BE2C (cell line): Measurements from ENCODE around the gene NFX1.

Experiments used
- DNase-seq: peaks from one replicate; pipeline ENCODE4 v3.0.0-alpha.2; 2020
- H3K27me3 ChIP-seq: fragments of 250-450 bp; sonication (Bioruptor Pico); 2 replicates; pipeline ENCODE4 v1.5.1; 2020; ENCODE audit warnings: mild to moderate bottlenecking
- H3K36me3 ChIP-seq: fragments of 250-450 bp; sonication (Bioruptor Pico); 2 replicates; pipeline ENCODE4 v1.5.1; 2020; ENCODE audit warnings: mild to moderate bottlenecking
- H3K4me1 ChIP-seq: fragments of 250-450 bp; sonication (Bioruptor Pico); 2 replicates; pipeline ENCODE4 v1.5.1; 2020
- H3K4me3 ChIP-seq: 2 replicates; pipeline ENCODE4 v1.5.1; 2011; ENCODE audit warnings: low read depth, low read length
- H3K9me3 ChIP-seq: fragments of 250-450 bp; sonication (Bioruptor Pico); 2 replicates; pipeline ENCODE4 v1.5.1; 2020
- CTCF ChIP-seq: IDR thresholded peaks from 2 replicates; pipeline ENCODE4 v1.5.1; 2012; ENCODE audit warnings: mild to moderate bottlenecking, low read depth, low read length

Gene NFX1

GRCh38 chr9:33318225-33318624 lies 27.9 kb downstream of the NFX1 start:
- TF ChIP-seq CTCF, result no peak
- no peaks in the 10 kb centered on the region for H3K9me3 ChIP-seq
- no peaks in the 10 kb centered on the region for H3K4me1 ChIP-seq
- peaks cover 80% of the 10 kb centered on the region for H3K36me3 ChIP-seq
- DNase-seq, result no peak
- no peaks in the 10 kb centered on the region for H3K27me3 ChIP-seq
- H3K4me3 ChIP-seq, result no peak overlapping the region

GRCh38 chr9:33318781-33319180 lies 28.5 kb downstream of the NFX1 start:
- DNase-seq, result no peak
- Histone ChIP-seq H3K36me3 (peaks cover 79% of the 10 kb centered on the region), H3K4me3 (no peak overlapping the region), H3K4me1 (no peaks in the 10 kb centered on the region), H3K27me3 (no peaks in the 10 kb centered on the region), H3K9me3 (no peaks in the 10 kb centered on the region)
- no peak for TF ChIP-seq CTCF

- H3K36me3 ChIP-seq, result peaks cover 80% of the 10 kb centered on the region
- DNase-seq, result no peak
Measured at GRCh38 chr9:33320230-33320567, 29.9 kb downstream of the NFX1 start.

GRCh38 chr9:33320568-33321261 lies 30.4 kb downstream of the NFX1 start:
- no peak for DNase-seq
- H3K36me3 ChIP-seq, result peaks cover 82% of the 10 kb centered on the region
- no peak overlapping the region for H3K4me3 ChIP-seq
- no peaks in the 10 kb centered on the region for H3K9me3 ChIP-seq
- TF ChIP-seq CTCF, result no peak
- no peaks in the 10 kb centered on the region for H3K4me1 ChIP-seq
- no peaks in the 10 kb centered on the region for H3K27me3 ChIP-seq

More at GRCh38 chr9:33320230-33320567, 29.9 kb downstream of the NFX1 start:
- no peaks in the 10 kb centered on the region for H3K4me1 ChIP-seq
- no peak overlapping the region for H3K4me3 ChIP-seq
- H3K9me3 ChIP-seq, result no peaks in the 10 kb centered on the region
- H3K27me3 ChIP-seq, result no peaks in the 10 kb centered on the region
- TF ChIP-seq CTCF, result no peak

- no peak for TF ChIP-seq CTCF
- DNase-seq, result no peak
- peaks cover 64% of the 10 kb centered on the region for H3K36me3 ChIP-seq
Measured at GRCh38 chr9:33329117-33329563, 38.8 kb downstream of the NFX1 start.

GRCh38 chr9:33329979-33330378 lies 39.7 kb downstream of the NFX1 start:
- H3K36me3 ChIP-seq, result peaks cover 66% of the 10 kb centered on the region
- TF ChIP-seq CTCF, result no peak
- no peaks in the 10 kb centered on the region for H3K9me3 ChIP-seq
- H3K4me3 ChIP-seq, result no peak overlapping the region
- DNase-seq, result no peak
- H3K27me3 ChIP-seq, result no peaks in the 10 kb centered on the region
- no peaks in the 10 kb centered on the region for H3K4me1 ChIP-seq

More at GRCh38 chr9:33329117-33329563, 38.8 kb downstream of the NFX1 start:
- no peak overlapping the region for H3K4me3 ChIP-seq
- H3K27me3 ChIP-seq, result no peaks in the 10 kb centered on the region
- H3K9me3 ChIP-seq, result no peaks in the 10 kb centered on the region
- no peaks in the 10 kb centered on the region for H3K4me1 ChIP-seq
